Bronchial epithelial cell (primary cell): ENCODE measurements around the gene PPTC7. TPM values are rescaled to one million over a fixed set of nuclear protein-coding genes. Genes with fewer than 3 reads are reported as not detected.
"Not testable (repeated sequence)": the region's sequence is repeated elsewhere in the genome, so short reads cannot be mapped to it uniquely, and the experiment has no call there.

Source experiments
- DNase-seq: peaks from one replicate; pipeline ENCODE4 v3.0.0-alpha.2; 2010; ENCODE audit warnings: low read depth
- FAIRE-seq: peaks from 2 replicates; lab custom pipeline; 2011; peaks lifted over from hg19 to GRCh38; lab: Jason Lieb, UNC
- H3K27me3 ChIP-seq: 2 replicates; pipeline ENCODE4 v1.5.1; 2011; ENCODE audit warnings: low read length; ENCODE audit not compliant: control insufficient read depth, insufficient read depth
- H3K36me3 ChIP-seq: 2 replicates; pipeline ENCODE4 v1.5.1; 2011; ENCODE audit warnings: low read length; ENCODE audit not compliant: control insufficient read depth, insufficient read depth
- H3K4me3 ChIP-seq: 2 replicates; pipeline ENCODE4 v1.5.1; 2011; ENCODE audit warnings: mild to moderate bottlenecking, low read depth, low read length, control low read depth
- CTCF ChIP-seq: IDR thresholded peaks from 2 replicates; pipeline ENCODE4 v1.5.1; 2011; ENCODE audit warnings: mild to moderate bottlenecking, moderate library complexity, low read length, control low read depth, inconsistent platforms; ENCODE audit not compliant: insufficient read depth, severe bottlenecking
- total RNA-seq: library from RNA; depleted of rRNA; stranded (reverse); fragments of >200 nt; gene quantifications from 2 replicates; pipeline ENCODE4 v1.2.1, GENCODE V29; 2014

Gene PPTC7
- total RNA-seq, 1 donor from 2014 or later = 10.8 TPM

GRCh38 chr12:110579535-110580253 lies 3.4 kb downstream of the PPTC7 start:
- FAIRE-seq (no peak), DNase-seq (no peak)
- no peak for TF ChIP-seq CTCF
- no peaks in the 10 kb centered on the region for H3K27me3 ChIP-seq
- H3K4me3 ChIP-seq = no peak overlapping the region
- no peaks in the 10 kb centered on the region for H3K36me3 ChIP-seq

GRCh38 chr12:110578694-110579534 lies 4.2 kb downstream of the PPTC7 start:
- Histone ChIP-seq H3K4me3 (no peak overlapping the region), H3K36me3 (no peaks in the 10 kb centered on the region), H3K27me3 (no peaks in the 10 kb centered on the region)
- no peak for TF ChIP-seq CTCF
- FAIRE-seq (no peak), DNase-seq (peak; percentile 93)

GRCh38 chr12:110577864-110578693 lies 5.0 kb downstream of the PPTC7 start:
- no peak for TF ChIP-seq CTCF
- DNase-seq (peak; percentile 98), FAIRE-seq (no peak)
- H3K4me3 ChIP-seq = peak overlapping the region; percentile 25
- no peaks in the 10 kb centered on the region for H3K36me3 ChIP-seq
- H3K27me3 ChIP-seq = no peaks in the 10 kb centered on the region

- TF ChIP-seq CTCF = no peak
Measured at GRCh38 chr12:110576504-110576903, 6.6 kb downstream of the PPTC7 start.

GRCh38 chr12:110575326-110575725 lies 7.8 kb downstream of the PPTC7 start:
- DNase-seq (no peak), FAIRE-seq (no peak)
- no peak overlapping the region for H3K4me3 ChIP-seq
- TF ChIP-seq CTCF = no peak
- no peaks in the 10 kb centered on the region for H3K27me3 ChIP-seq
- H3K36me3 ChIP-seq = no peaks in the 10 kb centered on the region

More at GRCh38 chr12:110576504-110576903, 6.6 kb downstream of the PPTC7 start:
- Histone ChIP-seq H3K27me3 (no peaks in the 10 kb centered on the region), H3K36me3 (no peaks in the 10 kb centered on the region), H3K4me3 (no peak overlapping the region)
- FAIRE-seq = no peak
- DNase-seq = no peak

GRCh38 chr12:110574717-110575230 lies 8.3 kb downstream of the PPTC7 start:
- H3K27me3 ChIP-seq, FAIRE-seq, DNase-seq, H3K4me3 ChIP-seq, H3K36me3 ChIP-seq: not testable (repeated sequence)
